HepG2 (cell line): ENCODE results near the gene MAST1. TPM values are rescaled to one million over a fixed set of nuclear protein-coding genes. Genes with fewer than 3 reads are reported as not detected.
A peak's percentile ranks its signal among the peaks of the same experiment; 100 is the strongest.

Source experiments
- AHDC1 ChIP-seq: sonication (generic); formaldehyde crosslinking; IDR thresholded peaks from 2 replicates; pipeline ENCODE4 v1.5.1; 2020; ENCODE audit warnings: mild to moderate bottlenecking, missing genetic modification reagents, borderline replicate concordance
- ARNT ChIP-seq: fragments of 450-650 bp; IDR thresholded peaks from 2 replicates; pipeline ENCODE4 v1.6.1; 2017
- FOXP1 ChIP-seq, 2 experiments: fragments of 450-650 bp in 1 of 2; IDR thresholded peaks; 2 replicates each; pipeline ENCODE4 v1.6.1; 2017 to 2018; ENCODE audit warnings: antibody characterized with exemption in 1 of 2
- GATA4 ChIP-seq: sonication (generic); IDR thresholded peaks from 2 replicates; pipeline ENCODE4 v1.6.1; 2016; ENCODE audit warnings: antibody characterized with exemption, low read depth, borderline replicate concordance
- MED13 ChIP-seq: sonication (generic); formaldehyde crosslinking; IDR thresholded peaks from 2 replicates; pipeline ENCODE4 v1.5.0; 2020; ENCODE audit warnings: missing genetic modification reagents
- NFKBIZ ChIP-seq: IDR thresholded peaks from 2 replicates; pipeline ENCODE4 v1.6.1; 2018; ENCODE audit warnings: missing genetic modification reagents, missing compliant biosample characterization
- PHF20 ChIP-seq: sonication (generic); formaldehyde crosslinking; IDR thresholded peaks from 2 replicates; pipeline ENCODE4 v1.5.0; 2020; ENCODE audit warnings: mild to moderate bottlenecking, missing genetic modification reagents
- TRAFD1 ChIP-seq: sonication (generic); formaldehyde crosslinking; IDR thresholded peaks from 2 replicates; pipeline ENCODE4 v1.5.1; 2020; ENCODE audit warnings: missing genetic modification reagents, mild to moderate bottlenecking, borderline replicate concordance
- ZBTB26 ChIP-seq: IDR thresholded peaks from 2 replicates; pipeline ENCODE4 v1.6.1; 2016; ENCODE audit warnings: missing compliant biosample characterization, missing genetic modification reagents, borderline replicate concordance
- ZC3H13 ChIP-seq: sonication (generic); formaldehyde crosslinking; IDR thresholded peaks from 2 replicates; pipeline ENCODE4 v1.8.1; 2023; ENCODE audit warnings: mild to moderate bottlenecking, missing genetic modification reagents, moderate library complexity
- ZNF326 ChIP-seq: sonication (generic); formaldehyde crosslinking; IDR thresholded peaks from 2 replicates; pipeline ENCODE4 v1.4.0; 2020; ENCODE audit warnings: missing genetic modification reagents, borderline replicate concordance
- ZNF414 ChIP-seq: sonication (generic); formaldehyde crosslinking; IDR thresholded peaks from 2 replicates; pipeline ENCODE4 v1.5.0; 2020; ENCODE audit warnings: missing genetic modification reagents
- ZNF460 ChIP-seq: sonication (generic); formaldehyde crosslinking; IDR thresholded peaks from 2 replicates; pipeline ENCODE4 v1.5.1; 2020; ENCODE audit warnings: missing genetic modification reagents, mild to moderate bottlenecking, borderline replicate concordance
- ZNF549 ChIP-seq: sonication (generic); formaldehyde crosslinking; IDR thresholded peaks from 2 replicates; pipeline ENCODE4 v1.5.0; 2020; ENCODE audit warnings: missing genetic modification reagents
- ZNF598 ChIP-seq: sonication (generic); formaldehyde crosslinking; IDR thresholded peaks from 2 replicates; pipeline ENCODE4 v1.5.1; 2020; ENCODE audit warnings: mild to moderate bottlenecking, missing genetic modification reagents, borderline replicate concordance
- ZNF674 ChIP-seq: sonication (generic); formaldehyde crosslinking; IDR thresholded peaks from 2 replicates; pipeline ENCODE4 v1.5.0; 2020; ENCODE audit warnings: low read depth, mild to moderate bottlenecking, missing genetic modification reagents
- ZNF678 ChIP-seq: sonication (generic); formaldehyde crosslinking; IDR thresholded peaks from 2 replicates; pipeline ENCODE4 v1.4.0; 2020; ENCODE audit warnings: mild to moderate bottlenecking, missing genetic modification reagents
- ZNF747 ChIP-seq: sonication (generic); formaldehyde crosslinking; IDR thresholded peaks from 2 replicates; pipeline ENCODE4 v1.8.1; 2023; ENCODE audit warnings: missing genetic modification reagents, mild to moderate bottlenecking, borderline replicate concordance
- ZNF839 ChIP-seq: sonication (generic); formaldehyde crosslinking; IDR thresholded peaks from 2 replicates; pipeline ENCODE4 v1.4.0; 2020; ENCODE audit warnings: missing genetic modification reagents, mild to moderate bottlenecking, borderline replicate concordance
- ZNF891 ChIP-seq: sonication (generic); formaldehyde crosslinking; IDR thresholded peaks from 2 replicates; pipeline ENCODE4 v1.5.0; 2020; ENCODE audit warnings: mild to moderate bottlenecking, missing genetic modification reagents
- polyA plus RNA-seq, 8 experiments: library from polyadenylated mRNA; depleted of rRNA in 3 of 8; stranded (reverse) in 7 of 8; unstranded in 1 of 8; fragments of >200 nt; fragmentation: Illumina TruSeq in 4 of 8; extraction: Trizol in 4 of 8; gene quantifications; 2 replicates each; pipeline versions ENCODE4 v1.2.1 to v1.2.3, GENCODE V29; 2011 to 2016; ENCODE audit warnings: low read depth in 4 of 8, missing spikeins in 1 of 8, mixed read lengths in 1 of 8; ENCODE audit not compliant: insufficient read depth in 1 of 8
- total RNA-seq, 5 experiments: library from RNA; depleted of rRNA; stranded (reverse); fragments of >200 nt; fragmentation: Illumina TruSeq; extraction: Trizol; gene quantifications; 2 replicates each; pipeline ENCODE4 v1.2.3, GENCODE V29; 2016; ENCODE audit warnings: low read depth in 1 of 5

MAST1 gene
- total and polyA plus RNA-seq, 2 of the 13 experiments (the other 11 are each of a cell fraction or from before 2014, with no cell fraction given): 0.73 to 4.7 TPM

- TF ChIP-seq MED13 (peak; percentile 28; the same call in 1 of the 2 replicates), FOXP1 (IDR thresholded peaks at IDR 0.05) (no peak), FOXP1 (CRISPR knock-in tag; IDR thresholded peaks at IDR 0.05) (no peak), ZNF747 (CRISPR knock-in tag) (peak; percentile 68; the same call in 1 of the 2 replicates), ZNF549 (CRISPR knock-in tag) (no peak), TRAFD1 (CRISPR knock-in tag) (no peak), ZNF598 (CRISPR knock-in tag) (no peak), ZBTB26 (CRISPR knock-in tag) (peak; percentile 53; the same call in 1 of the 2 replicates), ZNF326 (0 out of 2 replicates have a peak, but pooled peaks have one; percentile 65), ZNF839 (no peak), ZNF891 (CRISPR knock-in tag) (no peak), ZC3H13 (CRISPR knock-in tag) (peak; percentile 99), ARNT (no peak), AHDC1 (no peak), GATA4 (no peak; the same call in 1 of the 2 replicates), ZNF678 (no peak), ZNF674 (CRISPR knock-in tag) (no peak), PHF20 (CRISPR knock-in tag) (peak; percentile 67; the same call in 1 of the 2 replicates), ZNF460 (CRISPR knock-in tag) (no peak), NFKBIZ (CRISPR knock-in tag) (peak; percentile 91; the same call in 1 of the 2 replicates), ZNF414 (CRISPR knock-in tag) (no peak; the same call in 1 of the 2 replicates)
These were observed 44.8 kb upstream of the MAST1 start (continued) for GRCh38 chr19:12793290-12794195.
